ENCODE results near the gene MRPS27. TPM values are rescaled to one million over a fixed set of nuclear protein-coding genes. Genes with fewer than 3 reads are reported as not detected.

The MRPS27 gene
- total and polyA plus RNA-seq, 9 of the 15 experiments (the other 6 are each of a cell fraction or from before 2014, with no cell fraction given), result 73.6 to 144 (median 106) TPM

- TF ChIP-seq ZNF282 (CRISPR knock-in tag; IDR thresholded peaks at IDR 0.05) (no peak), SP2 (IDR thresholded peaks at IDR 0.05; ENCODE audit: extremely low read depth, low read depth, low read length, poor library complexity, severe bottlenecking) (peak; percentile 38), MAX (CRISPR knock-in tag; IDR thresholded peaks at IDR 0.05) (peak; percentile 96), ZC3H4 (CRISPR knock-in tag; IDR thresholded peaks at IDR 0.05; ENCODE audit: borderline replicate concordance) (peak; percentile 73; the same call in 1 of the 2 replicates), CTBP1 (IDR thresholded peaks at IDR 0.05; ENCODE audit: borderline replicate concordance) (peak; percentile 93), ZNF431 (CRISPR knock-in tag; IDR thresholded peaks at IDR 0.05) (peak; percentile 55; the same call in 1 of the 2 replicates), SNIP1 (IDR thresholded peaks at IDR 0.05; ENCODE audit: low read depth) (no peak), CEBPB (tag; IDR thresholded peaks at IDR 0.05) (no peak), CHD1 (IDR thresholded peaks at IDR 0.05; ENCODE audit: low read length) (peak; percentile 78), GMEB1 (CRISPR knock-in tag; IDR thresholded peaks at IDR 0.05) (peak; percentile 56), ZNF76 (CRISPR knock-in tag; IDR thresholded peaks at IDR 0.05; ENCODE audit: borderline replicate concordance) (no peak), SMC3 (conservative IDR thresholded peaks at IDR 0.05; ENCODE audit: insufficient read depth, low read depth, low read length) (peak; percentile 39; the same call in 1 of the 2 replicates), ZNF277 (CRISPR knock-in tag; IDR thresholded peaks at IDR 0.05; ENCODE audit: borderline replicate concordance) (no peak), CREB5 (CRISPR knock-in tag; IDR thresholded peaks at IDR 0.05) (no peak), RNF219 (CRISPR knock-in tag; IDR thresholded peaks at IDR 0.05) (no peak), ZNF445 (CRISPR knock-in tag; IDR thresholded peaks at IDR 0.05; ENCODE audit: low read depth) (no peak), ZBTB17 (CRISPR knock-in tag; IDR thresholded peaks at IDR 0.05) (no peak; the same call in 1 of the 2 replicates), SETDB1 (IDR thresholded peaks at IDR 0.05; ENCODE audit: low read length) (no peak)
These were observed 11.8 kb downstream of the MRPS27 start (continued) for GRCh38 chr5:72307968-72308852.
